Testis (tissue), 3 donors: ENCODE measurements around the gene CCDC107. TPM values are rescaled to one million over a fixed set of nuclear protein-coding genes. Genes with fewer than 3 reads are reported as not detected.

Experiments
- DNase-seq: peaks from one replicate; pipeline ENCODE4 v3.0.0-alpha.2; 2019
- H3K27ac ChIP-seq, 2 donors: fragments of 200-600 bp; sonication (generic); one replicate each; pipeline ENCODE4 v1.5.1; 2019
- H3K27me3 ChIP-seq: fragments of 200-600 bp; sonication (generic); one replicate; pipeline ENCODE4 v1.5.1; 2019
- H3K36me3 ChIP-seq: fragments of 200-600 bp; sonication (generic); one replicate; pipeline ENCODE4 v1.5.1; 2017; ENCODE audit warnings: low read depth; ENCODE audit errors: missing control alignments
- H3K4me1 ChIP-seq: fragments of 200-600 bp; sonication (generic); one replicate; pipeline ENCODE4 v1.5.1; 2019
- H3K4me3 ChIP-seq, 2 donors: fragments of 200-600 bp; sonication (generic); one replicate each; pipeline ENCODE4 v1.5.1; 2017 to 2019
- H3K9me3 ChIP-seq: fragments of 200-600 bp; sonication (generic); one replicate; pipeline ENCODE4 v1.5.1; 2017
- CTCF ChIP-seq, 3 experiments: fragments of 450-650 bp in 2 of 3; fragments of 200-600 bp in 1 of 3; sonication (generic) in 1 of 3; IDR thresholded peaks; one replicate each; pipeline ENCODE4 v1.5.1; 2016 to 2019; ENCODE audit warnings: antibody characterized with exemption in 3 of 3, mild to moderate bottlenecking in 2 of 3, moderate library complexity in 1 of 3
- POLR2A ChIP-seq: fragments of 450-650 bp; IDR thresholded peaks from one replicate; pipeline ENCODE4 v1.6.1; 2017; ENCODE audit warnings: antibody characterized with exemption, mild to moderate bottlenecking, moderate library complexity
- WGBS, 2 donors: methylation state at CpG; one replicate each; pipeline ENCODE4 v1.1.5; 2018; 5-methylcytosine and 5-hydroxymethylcytosine counted together
- intact Hi-C: fragments of 100-400 bp; cut with DNase I; formaldehyde crosslinking; loops from one replicate; pipeline ENCODE4 v1.15.1; 2023; ENCODE audit warnings: low total_unique reads
- polyA plus RNA-seq: library from polyadenylated mRNA; stranded (reverse); fragments of 350-450 nt; fragmentation: Illumina TruSeq; extraction: RNeasy Lipid Tissue Mini Kit (QIAGEN cat#74804); gene quantifications from one replicate; pipeline ENCODE4 v1.2.3, GENCODE V29; 2014; ENCODE audit warnings: low read depth, low replicate concordance; ENCODE audit not compliant: insufficient read depth
- total RNA-seq, 2 donors: library from RNA; depleted of rRNA; stranded (reverse); fragments of >200 nt; gene quantifications; one replicate each; pipeline ENCODE4 v1.2.3, GENCODE V29; 2016

CCDC107 gene
- total and polyA plus RNA-seq, 3 donors from 2014 or later: 13.4 to 19.0 (median 17.2) TPM

- H3K36me3 ChIP-seq: no peaks in the 10 kb centered on the region
- no peak overlapping the region for H3K27ac ChIP-seq
- peaks cover 8% of the 10 kb centered on the region for H3K4me1 ChIP-seq
- H3K27me3 ChIP-seq: no peaks in the 10 kb centered on the region
- no peaks in the 10 kb centered on the region for H3K9me3 ChIP-seq
- no peak overlapping the region for H3K4me3 ChIP-seq
- TF ChIP-seq CTCF (IDR thresholded peaks at IDR 0.05): no peak
- no peak for TF ChIP-seq POLR2A
- WGBS, 2 donors: 94 to 97% methylated on average over 5 of the region's 5 CpGs
- intact Hi-C loops: loop anchor here (10.0 kb wide), 1 partner anchor 58 kb away; no protein-coding TSS in a partner anchor
- DNase-seq: no peak
Measured at GRCh38 chr9:35666549-35666948, 8.5 kb downstream of the CCDC107 start.

GRCh38 chr9:35667939-35668338 lies 9.8 kb downstream of the CCDC107 start:
- H3K27ac ChIP-seq: no peak overlapping the region
- WGBS, 2 donors: 93 to 94% methylated on average over 3 of the region's 3 CpGs
- intact Hi-C loops: loop anchor here (10.0 kb wide), 1 partner anchor 57 kb away; no protein-coding TSS in a partner anchor
- H3K4me1 ChIP-seq: peaks cover 6% of the 10 kb centered on the region
- no peaks in the 10 kb centered on the region for H3K36me3 ChIP-seq
- no peak for DNase-seq
- no peaks in the 10 kb centered on the region for H3K9me3 ChIP-seq
- H3K27me3 ChIP-seq: no peaks in the 10 kb centered on the region
- H3K4me3 ChIP-seq: no peak overlapping the region
- TF ChIP-seq CTCF (IDR thresholded peaks at IDR 0.05) (no peak), POLR2A (no peak)

GRCh38 chr9:35669331-35670145 lies 11.4 kb downstream of the CCDC107 start:
- TF ChIP-seq POLR2A: no peak
- DNase-seq: no peak
- Histone ChIP-seq H3K27ac (no peak overlapping the region), H3K9me3 (no peaks in the 10 kb centered on the region), H3K4me1 (peaks cover 6% of the 10 kb centered on the region), H3K36me3 (no peaks in the 10 kb centered on the region), H3K4me3 (no peak overlapping the region), H3K27me3 (no peaks in the 10 kb centered on the region)
- WGBS, 2 donors: 75 to 80% methylated on average over 6 of the region's 6 CpGs
- intact Hi-C loops: loop anchor here (10.0 kb wide), 1 partner anchor 55 kb away; no protein-coding TSS in a partner anchor

GRCh38 chr9:35673132-35674024 lies 15.3 kb downstream of the CCDC107 start, which contains the start of gene CA9:
Gene CA9 (plus strand): TSS chr9:35673928. CDS start chr9:35673960, 32 bp downstream.
- DNase-seq: no peak
- no peak within 1 kb of the TSS for H3K27ac ChIP-seq
- 53 to 84% methylated on average over 3 to 10 of the region's 10 CpGs for WGBS, 2 donors
- peaks cover 3% of the 10 kb centered on the region for H3K4me1 ChIP-seq
- TF ChIP-seq POLR2A: no peak
- no peak for TF ChIP-seq CTCF (IDR thresholded peaks at IDR 0.05)
- no peaks in the 10 kb centered on the region for H3K36me3 ChIP-seq
- no peak within 1 kb of the TSS for H3K4me3 ChIP-seq
- no peaks in the 10 kb centered on the region for H3K27me3 ChIP-seq
- no peaks in the 10 kb centered on the region for H3K9me3 ChIP-seq
- intact Hi-C loops: no loop called here

GRCh38 chr9:35674025-35674361 lies 15.9 kb downstream of the CCDC107 start:
- Histone ChIP-seq H3K27ac (no peak overlapping the region), H3K27me3 (no peaks in the 10 kb centered on the region), H3K4me1 (peaks cover 3% of the 10 kb centered on the region), H3K9me3 (no peaks in the 10 kb centered on the region), H3K36me3 (no peaks in the 10 kb centered on the region), H3K4me3 (no peak overlapping the region)
- 72 to 75% methylated on average over 2 to 3 of the region's 3 CpGs for WGBS, 2 donors
- TF ChIP-seq POLR2A: no peak
- no peak for TF ChIP-seq CTCF (IDR thresholded peaks at IDR 0.05)
- intact Hi-C loops: no loop called here
- DNase-seq: no peak
